Ishikawa (cell line): ENCODE measurements around the gene PTPRN2.

Experiments
- EP300 ChIP-seq: IDR thresholded peaks from 2 replicates; pipeline ENCODE4 v1.6.1; 2012; ENCODE audit warnings: borderline replicate concordance
- FOXM1 ChIP-seq: IDR thresholded peaks from 2 replicates; pipeline ENCODE4 v1.6.1; 2012; ENCODE audit warnings: low read depth, borderline replicate concordance
- RAD21 ChIP-seq: IDR thresholded peaks from 2 replicates; pipeline ENCODE4 v1.6.1; 2012; ENCODE audit warnings: low read depth
- TAF1 ChIP-seq: IDR thresholded peaks from 2 replicates; pipeline ENCODE4 v1.6.1; 2012; ENCODE audit warnings: low read depth, mild to moderate bottlenecking
- TCF12 ChIP-seq: IDR thresholded peaks from 2 replicates; pipeline ENCODE4 v1.6.1; 2012; ENCODE audit warnings: low read depth
- TEAD4 ChIP-seq: IDR thresholded peaks from 2 replicates; pipeline ENCODE4 v1.6.1; 2012
- YY1 ChIP-seq: IDR thresholded peaks from 2 replicates; pipeline ENCODE4 v1.6.1; 2012; ENCODE audit warnings: low read depth
- ZBTB7A ChIP-seq: IDR thresholded peaks from 2 replicates; pipeline ENCODE4 v1.6.1; 2012; ENCODE audit warnings: low read depth
- TF ChIP-seq, protein P1 (sequence below): IDR thresholded peaks from 2 replicates; pipeline ENCODE4 v1.6.1; 2012
- TF ChIP-seq, protein P2 (sequence below): IDR thresholded peaks from 2 replicates; pipeline ENCODE4 v1.6.1; 2012; ENCODE audit warnings: low read depth, mild to moderate bottlenecking
- TF ChIP-seq, protein P3 (sequence below): IDR thresholded peaks from 2 replicates; pipeline ENCODE4 v1.6.1; 2012

DNA sequence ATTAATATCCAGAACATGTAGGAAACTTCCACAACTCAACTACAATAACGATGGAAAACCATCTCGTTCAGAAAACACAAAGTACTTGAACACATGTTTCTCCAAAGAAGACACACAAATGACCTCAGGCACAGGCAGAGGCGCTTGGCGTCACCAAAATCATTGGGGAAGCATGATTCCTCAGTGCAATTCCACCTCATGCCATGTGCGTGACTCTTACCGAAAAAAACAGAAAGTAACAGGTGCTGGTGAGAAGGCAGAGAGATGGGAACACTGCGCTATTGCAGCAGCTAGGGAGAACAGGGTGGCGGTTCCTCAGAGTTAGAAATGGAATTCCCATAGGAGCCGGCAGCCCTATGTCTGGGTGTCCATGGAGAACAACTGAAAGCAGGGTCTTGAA lies 860.9 kb downstream of the PTPRN2 start:
- TF ChIP-seq, protein P1, sequence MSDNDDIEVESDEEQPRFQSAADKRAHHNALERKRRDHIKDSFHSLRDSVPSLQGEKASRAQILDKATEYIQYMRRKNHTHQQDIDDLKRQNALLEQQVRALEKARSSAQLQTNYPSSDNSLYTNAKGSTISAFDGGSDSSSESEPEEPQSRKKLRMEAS = no peak
- TF ChIP-seq TAF1 (no peak), TCF12 (no peak), YY1 (no peak), FOXM1 (no peak), EP300 (no peak), ZBTB7A (no peak), TEAD4 (no peak), RAD21 (no peak)
- TF ChIP-seq, protein P2, sequence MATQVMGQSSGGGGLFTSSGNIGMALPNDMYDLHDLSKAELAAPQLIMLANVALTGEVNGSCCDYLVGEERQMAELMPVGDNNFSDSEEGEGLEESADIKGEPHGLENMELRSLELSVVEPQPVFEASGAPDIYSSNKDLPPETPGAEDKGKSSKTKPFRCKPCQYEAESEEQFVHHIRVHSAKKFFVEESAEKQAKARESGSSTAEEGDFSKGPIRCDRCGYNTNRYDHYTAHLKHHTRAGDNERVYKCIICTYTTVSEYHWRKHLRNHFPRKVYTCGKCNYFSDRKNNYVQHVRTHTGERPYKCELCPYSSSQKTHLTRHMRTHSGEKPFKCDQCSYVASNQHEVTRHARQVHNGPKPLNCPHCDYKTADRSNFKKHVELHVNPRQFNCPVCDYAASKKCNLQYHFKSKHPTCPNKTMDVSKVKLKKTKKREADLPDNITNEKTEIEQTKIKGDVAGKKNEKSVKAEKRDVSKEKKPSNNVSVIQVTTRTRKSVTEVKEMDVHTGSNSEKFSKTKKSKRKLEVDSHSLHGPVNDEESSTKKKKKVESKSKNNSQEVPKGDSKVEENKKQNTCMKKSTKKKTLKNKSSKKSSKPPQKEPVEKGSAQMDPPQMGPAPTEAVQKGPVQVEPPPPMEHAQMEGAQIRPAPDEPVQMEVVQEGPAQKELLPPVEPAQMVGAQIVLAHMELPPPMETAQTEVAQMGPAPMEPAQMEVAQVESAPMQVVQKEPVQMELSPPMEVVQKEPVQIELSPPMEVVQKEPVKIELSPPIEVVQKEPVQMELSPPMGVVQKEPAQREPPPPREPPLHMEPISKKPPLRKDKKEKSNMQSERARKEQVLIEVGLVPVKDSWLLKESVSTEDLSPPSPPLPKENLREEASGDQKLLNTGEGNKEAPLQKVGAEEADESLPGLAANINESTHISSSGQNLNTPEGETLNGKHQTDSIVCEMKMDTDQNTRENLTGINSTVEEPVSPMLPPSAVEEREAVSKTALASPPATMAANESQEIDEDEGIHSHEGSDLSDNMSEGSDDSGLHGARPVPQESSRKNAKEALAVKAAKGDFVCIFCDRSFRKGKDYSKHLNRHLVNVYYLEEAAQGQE = no peak
- TF ChIP-seq, protein P3, sequence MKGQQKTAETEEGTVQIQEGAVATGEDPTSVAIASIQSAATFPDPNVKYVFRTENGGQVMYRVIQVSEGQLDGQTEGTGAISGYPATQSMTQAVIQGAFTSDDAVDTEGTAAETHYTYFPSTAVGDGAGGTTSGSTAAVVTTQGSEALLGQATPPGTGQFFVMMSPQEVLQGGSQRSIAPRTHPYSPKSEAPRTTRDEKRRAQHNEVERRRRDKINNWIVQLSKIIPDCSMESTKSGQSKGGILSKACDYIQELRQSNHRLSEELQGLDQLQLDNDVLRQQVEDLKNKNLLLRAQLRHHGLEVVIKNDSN = no peak
